Fibroblast of lung (primary cell): ENCODE data around the gene MB21D2.
"Not testable (repeated sequence)": the region's sequence is repeated elsewhere in the genome, so short reads cannot be mapped to it uniquely, and the experiment has no call there.

Source experiments
- EZH2 ChIP-seq: IDR thresholded peaks from 2 replicates; pipeline ENCODE4 v1.5.1; 2012; ENCODE audit warnings: low read length, control low read depth, mild to moderate bottlenecking; ENCODE audit errors: missing control alignments
- TF ChIP-seq, protein P1 (sequence below), 2 donors: IDR thresholded peaks in 1 of 2; conservative IDR thresholded peaks in 1 of 2; 1 replicate in 1 of 2; 2 replicates in 1 of 2; pipeline ENCODE4 v1.5.1; 2011 to 2012; ENCODE audit warnings: low read length in 2 of 2, control low read depth in 1 of 2, inconsistent platforms in 1 of 2, low read depth in 1 of 2, mild to moderate bottlenecking in 1 of 2

DNA sequence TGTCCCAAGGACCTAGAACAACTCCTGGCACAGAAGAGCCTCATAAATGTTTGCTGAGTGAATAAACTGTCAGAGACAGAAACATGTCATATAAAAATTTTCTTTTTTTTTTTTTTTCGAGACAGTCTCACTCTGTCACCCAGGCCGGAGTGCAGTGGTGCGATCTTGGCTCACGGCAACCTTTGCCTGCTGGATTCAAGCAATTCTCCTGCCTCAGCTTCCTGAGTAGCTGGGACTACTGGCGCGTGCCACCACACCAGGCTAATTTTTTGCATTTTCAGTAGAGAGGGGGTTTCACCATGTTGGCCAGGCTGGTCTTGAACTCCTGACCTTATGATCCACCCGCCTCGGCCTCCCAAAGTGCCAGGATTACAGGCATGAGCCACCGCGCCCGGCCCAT lies 67.8 kb downstream of the MB21D2 start:
- TF ChIP-seq, protein P1, sequence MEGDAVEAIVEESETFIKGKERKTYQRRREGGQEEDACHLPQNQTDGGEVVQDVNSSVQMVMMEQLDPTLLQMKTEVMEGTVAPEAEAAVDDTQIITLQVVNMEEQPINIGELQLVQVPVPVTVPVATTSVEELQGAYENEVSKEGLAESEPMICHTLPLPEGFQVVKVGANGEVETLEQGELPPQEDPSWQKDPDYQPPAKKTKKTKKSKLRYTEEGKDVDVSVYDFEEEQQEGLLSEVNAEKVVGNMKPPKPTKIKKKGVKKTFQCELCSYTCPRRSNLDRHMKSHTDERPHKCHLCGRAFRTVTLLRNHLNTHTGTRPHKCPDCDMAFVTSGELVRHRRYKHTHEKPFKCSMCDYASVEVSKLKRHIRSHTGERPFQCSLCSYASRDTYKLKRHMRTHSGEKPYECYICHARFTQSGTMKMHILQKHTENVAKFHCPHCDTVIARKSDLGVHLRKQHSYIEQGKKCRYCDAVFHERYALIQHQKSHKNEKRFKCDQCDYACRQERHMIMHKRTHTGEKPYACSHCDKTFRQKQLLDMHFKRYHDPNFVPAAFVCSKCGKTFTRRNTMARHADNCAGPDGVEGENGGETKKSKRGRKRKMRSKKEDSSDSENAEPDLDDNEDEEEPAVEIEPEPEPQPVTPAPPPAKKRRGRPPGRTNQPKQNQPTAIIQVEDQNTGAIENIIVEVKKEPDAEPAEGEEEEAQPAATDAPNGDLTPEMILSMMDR (conservative IDR thresholded peaks at IDR 0.05 in 1 of 2, IDR thresholded peaks at IDR 0.05 in 1 of 2; ENCODE audit: low read depth in 1 of 2, low read length in 2 of 2): not testable (repeated sequence)
- not testable (repeated sequence) for TF ChIP-seq EZH2
